ENCODE results near the gene RNF217.

RNF217 gene

GRCh38 chr6:125138083-125138482, 175.8 kb downstream of the RNF217 start:
- no peak for TF ChIP-seq ZNF70 (CRISPR knock-in tag; IDR thresholded peaks at IDR 0.05)
- TF ChIP-seq TOX (CRISPR knock-in tag; IDR thresholded peaks at IDR 0.05; ENCODE audit: borderline replicate concordance) = no peak
- TF ChIP-seq ESRRG (CRISPR knock-in tag; IDR thresholded peaks at IDR 0.05) = no peak
- no peak for TF ChIP-seq ZFP3 (CRISPR knock-in tag; IDR thresholded peaks at IDR 0.05)
- no peak for TF ChIP-seq TCF4 (CRISPR knock-in tag; IDR thresholded peaks at IDR 0.05; ENCODE audit: borderline replicate concordance)
- TF ChIP-seq PATZ1 (CRISPR knock-in tag; IDR thresholded peaks at IDR 0.05; ENCODE audit: borderline replicate concordance) = no peak
- TF ChIP-seq CSRNP3 (CRISPR knock-in tag; IDR thresholded peaks at IDR 0.05) = no peak
- no peak for TF ChIP-seq ARNTL (CRISPR knock-in tag; IDR thresholded peaks at IDR 0.05; ENCODE audit: borderline replicate concordance, low read depth)
- no peak for TF ChIP-seq ISL1 (CRISPR knock-in tag; IDR thresholded peaks at IDR 0.05)
- TF ChIP-seq ZNF565 (CRISPR knock-in tag; conservative IDR thresholded peaks at IDR 0.05; ENCODE audit: low read depth) = no peak
- TF ChIP-seq BACH2 (CRISPR knock-in tag; IDR thresholded peaks at IDR 0.05; ENCODE audit: borderline replicate concordance) = no peak
- ATAC-seq = no peak

- TF ChIP-seq ZNF8 (CRISPR knock-in tag; IDR thresholded peaks at IDR 0.05) = no peak
- TF ChIP-seq ZNF70 (CRISPR knock-in tag; IDR thresholded peaks at IDR 0.05) = no peak
- no peak for TF ChIP-seq ESRRG (CRISPR knock-in tag; IDR thresholded peaks at IDR 0.05)
- no peak for TF ChIP-seq TOX (CRISPR knock-in tag; IDR thresholded peaks at IDR 0.05; ENCODE audit: borderline replicate concordance)
- no peak for TF ChIP-seq ZNF565 (CRISPR knock-in tag; conservative IDR thresholded peaks at IDR 0.05; ENCODE audit: low read depth)
- TF ChIP-seq SNAI2 (CRISPR knock-in tag; IDR thresholded peaks at IDR 0.05) = no peak
- no peak for TF ChIP-seq ZC3H10 (CRISPR knock-in tag; IDR thresholded peaks at IDR 0.05)
- TF ChIP-seq TCF4 (CRISPR knock-in tag; IDR thresholded peaks at IDR 0.05; ENCODE audit: borderline replicate concordance) = no peak
- TF ChIP-seq ARNTL (CRISPR knock-in tag; IDR thresholded peaks at IDR 0.05; ENCODE audit: borderline replicate concordance, low read depth) = no peak
- no peak for ATAC-seq
Measured at GRCh38 chr6:125140808-125141207, 178.6 kb downstream of the RNF217 start.

All from SK-N-SH treated with all-trans-retinoic acid at 6 μM for 48 hours (cell line).